CD4-positive, alpha-beta T cell treated with Interleukin-6 at 100 ng/mL for 8 hours (primary cell): ENCODE measurements around the gene ZNF726.
"Not testable (repeated sequence)": the region's sequence is repeated elsewhere in the genome, so short reads cannot be mapped to it uniquely, and the experiment has no call there.

Experiments used
- DNase-seq: peaks from one replicate; pipeline ENCODE4 v3.0.0-alpha.2; 2020; ENCODE audit warnings: mixed read lengths, low spot score

Gene ZNF726

DNA sequence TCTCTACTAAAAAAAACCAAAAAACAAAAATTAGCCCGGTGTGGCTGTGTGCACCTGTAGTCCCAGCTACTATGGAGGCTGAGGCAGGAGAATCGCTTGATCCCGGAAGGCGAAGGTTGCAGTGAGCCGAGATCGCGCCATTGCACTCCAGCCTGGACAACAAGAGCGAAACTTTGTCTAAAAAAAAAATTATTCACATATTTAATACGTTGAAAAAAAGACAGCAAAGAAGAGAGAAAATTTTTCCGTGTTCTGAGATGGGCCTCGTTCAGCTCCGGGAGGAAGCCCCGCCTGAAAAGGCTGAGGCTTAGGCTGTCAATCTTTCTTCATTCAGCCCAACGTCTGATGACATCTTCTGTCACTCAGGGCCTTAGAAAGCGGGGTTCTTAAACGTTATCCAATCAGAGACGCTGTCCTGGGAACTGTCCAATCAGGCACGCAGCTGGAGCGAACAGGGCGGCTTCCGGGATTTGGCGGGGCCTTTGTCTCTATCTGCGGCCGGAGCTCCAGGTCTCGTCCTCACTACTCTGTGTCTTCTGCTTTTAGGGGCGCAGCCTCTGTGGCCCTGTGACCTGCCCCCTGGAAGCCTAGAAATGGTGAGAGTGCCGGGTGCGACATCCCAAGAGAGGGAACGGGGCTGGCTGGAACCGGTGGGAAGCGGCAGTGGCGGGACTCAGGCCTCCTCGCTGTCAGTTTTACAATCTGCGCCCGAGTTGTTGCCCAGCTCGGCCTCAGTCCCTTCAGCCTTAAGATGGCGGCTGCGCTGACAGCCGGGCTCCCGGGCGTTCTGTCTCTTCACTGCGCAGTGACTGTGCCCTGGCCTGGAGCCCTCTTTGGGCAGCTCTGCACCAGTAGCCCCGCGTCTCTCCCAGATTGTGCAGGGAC is at the start of gene ZNF726:
TSS of gene ZNF726 (plus strand) at position 485 of the 885 bp plus-strand sequence. CDS start at position 594, 109 bp downstream.
- DNase-seq: peak; percentile 89

DNA sequence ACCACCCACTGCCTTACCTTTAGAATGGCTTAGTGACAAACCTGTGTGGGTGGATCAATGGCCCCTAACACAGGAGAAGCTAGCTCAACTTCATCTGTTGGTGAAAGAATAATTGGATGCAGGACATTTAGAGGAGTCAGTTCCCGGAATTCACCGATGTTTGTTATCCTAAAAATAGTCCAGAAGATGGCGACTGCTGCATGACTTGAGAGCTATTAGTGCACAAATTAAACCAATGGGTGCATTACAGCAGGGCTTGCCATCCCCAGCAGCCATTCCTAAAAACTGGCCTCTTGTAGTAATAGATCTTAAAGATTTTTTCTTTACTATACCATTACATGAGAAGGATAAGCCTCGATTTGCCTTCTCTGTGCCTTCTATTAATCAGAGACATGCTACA is 46.8 kb upstream of the ZNF726 start:
- no peak for DNase-seq

GRCh38 chr19:23868630-23869029 is 46.1 kb upstream of the ZNF726 start:
- no peak for DNase-seq

GRCh38 chr19:23872282-23872919 is 42.3 kb upstream of the ZNF726 start:
- no peak for DNase-seq

GRCh38 chr19:23876261-23876660 is 38.4 kb upstream of the ZNF726 start:
- DNase-seq: no peak

DNA sequence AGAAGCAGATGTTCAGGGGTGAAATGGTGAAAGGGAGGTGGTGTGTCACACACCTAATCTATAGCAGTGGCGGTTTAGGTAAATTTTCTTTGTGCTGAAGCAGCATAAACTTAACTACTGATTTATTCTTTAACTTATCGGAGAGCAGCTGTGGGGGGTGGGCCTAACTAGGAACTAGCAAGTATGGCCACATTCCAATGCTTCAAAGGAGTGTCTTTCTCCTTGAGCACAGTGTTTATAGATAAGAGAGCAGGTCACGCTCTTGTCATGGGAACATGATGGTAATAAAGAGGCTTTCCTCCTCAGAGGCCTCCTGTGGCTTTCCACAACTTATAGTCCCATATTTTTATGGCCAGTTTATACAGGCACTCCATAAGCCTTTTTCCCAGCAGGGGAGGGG is 37.9 kb upstream of the ZNF726 start:
- not testable (repeated sequence) for DNase-seq

DNA sequence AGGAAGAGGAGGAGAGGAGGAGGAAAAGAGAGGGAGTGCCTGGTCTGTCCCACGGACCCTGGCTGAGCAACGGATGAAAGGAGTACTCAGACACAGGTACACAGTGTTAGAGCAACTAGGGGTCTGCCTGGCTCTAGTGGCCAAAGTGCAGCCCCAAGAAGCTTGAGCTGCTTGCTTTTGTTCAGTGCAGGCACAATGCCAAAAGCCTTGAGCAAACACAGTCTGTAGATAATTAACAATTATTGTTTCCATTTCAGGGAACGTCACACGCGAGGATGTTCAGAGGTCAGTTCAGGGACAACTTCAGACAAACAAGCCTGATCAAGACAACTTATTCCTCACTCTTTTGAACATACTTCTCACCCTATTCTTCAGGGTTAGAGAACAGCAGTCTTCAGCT is 32.2 kb upstream of the ZNF726 start:
- no peak for DNase-seq

GRCh38 chr19:23884363-23884762 is 30.3 kb upstream of the ZNF726 start:
- DNase-seq: no peak

GRCh38 chr19:23887642-23888041 is 27.0 kb upstream of the ZNF726 start:
- DNase-seq: no peak

DNA sequence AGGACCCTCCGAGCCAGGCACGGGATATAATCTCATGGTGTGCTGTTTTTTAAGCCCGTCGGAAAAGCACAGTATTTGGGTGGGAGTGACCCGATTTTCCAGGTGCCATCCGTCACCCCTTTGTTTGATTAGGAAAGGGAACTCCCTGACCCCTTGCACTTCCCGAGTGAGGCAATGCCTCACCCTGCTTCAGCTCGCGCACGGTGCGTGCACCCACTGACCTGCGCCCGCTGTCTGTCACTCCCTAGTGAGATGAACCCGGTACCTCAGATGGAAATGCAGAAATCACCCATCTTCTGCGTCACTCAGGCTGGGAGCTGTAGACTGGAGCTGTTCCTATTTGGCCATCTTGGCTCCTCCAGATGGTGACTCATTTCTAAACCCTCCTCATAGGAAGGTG is 18.6 kb upstream of the ZNF726 start:
- DNase-seq: not testable (repeated sequence)

- no peak for DNase-seq
Measured at GRCh38 chr19:23896912-23897311, 17.8 kb upstream of the ZNF726 start.

DNA sequence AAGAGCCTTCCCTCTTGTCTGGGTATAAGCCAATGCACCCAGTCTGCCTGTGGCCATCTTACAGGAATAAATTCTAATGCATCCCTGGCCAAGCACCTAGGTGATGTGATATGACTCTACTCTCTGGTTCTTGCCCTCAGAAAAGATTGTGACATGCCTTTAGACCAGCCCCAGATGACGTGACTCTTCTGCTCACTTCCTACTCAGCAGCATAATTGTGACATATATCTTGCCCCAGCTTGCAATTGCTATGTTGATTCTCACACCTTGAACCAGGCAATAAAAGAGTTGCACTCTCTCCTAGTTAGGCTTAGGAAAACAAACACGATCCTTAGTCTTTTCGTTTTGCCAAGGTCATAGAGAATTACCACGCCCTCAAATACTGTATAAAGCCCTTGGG is 13.3 kb upstream of the ZNF726 start:
- DNase-seq: no peak

- DNase-seq: no peak
Measured at GRCh38 chr19:23904406-23904805, 10.3 kb upstream of the ZNF726 start.

- DNase-seq: no peak
Measured at GRCh38 chr19:23905771-23906170, 8.9 kb upstream of the ZNF726 start.

DNA sequence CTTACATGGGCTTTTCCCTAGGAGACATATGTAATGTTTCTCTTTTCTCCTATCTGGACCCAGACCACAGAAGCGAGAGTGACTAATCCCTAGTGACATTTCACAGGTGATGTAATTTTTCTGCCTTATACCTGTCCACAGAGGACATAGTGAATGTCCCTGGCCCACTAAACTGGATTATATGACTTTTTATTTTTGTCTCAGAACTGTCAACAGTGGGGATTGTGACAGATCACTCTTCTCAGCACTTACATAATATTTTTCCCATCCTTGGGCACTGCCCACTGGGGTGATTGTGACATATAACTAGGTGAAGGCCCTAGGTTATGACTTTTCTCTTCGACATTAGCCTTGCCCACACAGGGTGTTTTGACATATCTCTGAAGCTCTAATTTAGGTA is 7.9 kb upstream of the ZNF726 start:
- DNase-seq: no peak

GRCh38 chr19:23908165-23908564 is 6.5 kb upstream of the ZNF726 start:
- no peak for DNase-seq

DNA sequence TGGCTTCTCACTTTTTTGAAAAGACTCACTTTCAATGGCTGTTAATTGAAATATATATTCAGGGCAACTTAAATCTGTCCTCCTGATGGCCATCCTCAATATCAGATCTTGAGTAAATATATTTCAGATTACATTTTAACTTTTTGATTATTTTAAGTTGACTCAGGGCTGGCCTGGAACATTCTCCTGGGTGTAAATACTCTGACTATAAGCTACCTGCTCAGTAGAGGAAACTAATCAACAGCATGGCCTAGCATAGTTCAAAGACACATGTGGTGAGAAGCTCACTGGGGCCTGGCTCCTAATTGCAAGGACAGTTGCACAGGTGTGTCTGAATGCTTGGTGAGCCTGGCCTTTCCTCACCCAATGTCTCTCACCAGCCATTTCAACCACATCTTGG is 5.5 kb upstream of the ZNF726 start:
- DNase-seq: no peak

- DNase-seq: no peak
Measured at GRCh38 chr19:23913931-23914330, 755 bp upstream of the ZNF726 start.

DNA sequence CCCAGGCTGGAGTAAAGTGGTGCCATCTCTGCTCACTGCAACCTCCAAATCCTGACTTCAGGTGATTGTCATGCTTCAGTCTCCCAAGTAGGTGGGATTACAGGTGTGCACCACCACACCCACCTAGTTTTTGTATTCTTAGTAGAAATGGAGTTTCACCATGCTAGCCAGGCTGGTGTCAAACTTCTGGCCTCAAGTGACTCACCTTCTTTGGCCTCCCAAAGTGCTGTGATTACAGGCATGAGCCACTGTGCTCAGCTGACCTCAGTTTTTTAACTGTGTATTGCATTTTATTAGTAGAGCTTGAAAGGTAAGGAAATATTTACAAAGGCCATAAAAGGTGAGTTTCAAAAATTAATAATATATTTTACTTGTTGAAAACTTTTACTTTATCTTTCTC is 2.3 kb downstream of the ZNF726 start:
- no peak for DNase-seq

GRCh38 chr19:23917856-23918255 is 3.2 kb downstream of the ZNF726 start:
- DNase-seq: no peak

- no peak for DNase-seq
Measured at GRCh38 chr19:23925285-23925684, 10.6 kb downstream of the ZNF726 start.

GRCh38 chr19:23932878-23933277 is 18.2 kb downstream of the ZNF726 start:
- no peak for DNase-seq

DNA sequence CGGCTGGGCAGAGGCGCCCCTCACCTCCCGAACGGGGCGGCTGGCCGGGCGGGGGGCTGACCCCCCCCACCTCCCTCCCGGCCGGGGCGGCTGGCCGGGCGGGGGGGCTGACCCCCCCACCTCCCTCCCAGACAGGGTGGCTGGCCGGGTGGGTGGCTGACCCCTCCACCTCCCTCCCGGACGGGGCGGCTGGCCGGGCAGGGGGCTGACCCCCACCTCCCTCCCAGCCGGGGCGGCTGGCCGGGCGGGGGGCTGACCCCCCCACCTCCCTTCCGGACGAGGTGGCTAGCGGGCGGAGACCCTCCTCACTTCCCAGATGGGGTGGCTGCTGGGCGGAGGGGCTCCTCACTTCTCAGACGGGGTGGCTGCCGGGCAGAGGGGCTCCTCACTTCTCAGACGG is 22.3 kb downstream of the ZNF726 start:
- DNase-seq: not testable (repeated sequence)

- no peak for DNase-seq
Measured at GRCh38 chr19:23943411-23943810, 28.7 kb downstream of the ZNF726 start.
